Colonic mucosa (tissue), 4 donors: ENCODE measurements around the gene TSHZ2. TPM values are rescaled to one million over a fixed set of nuclear protein-coding genes. Genes with fewer than 3 reads are reported as not detected.

Experiments
- DNase-seq: peaks from one replicate; pipeline ENCODE4 v3.0.0-alpha.2; 2020
- H3K27ac ChIP-seq: fragments of 200-600 bp; one replicate; pipeline ENCODE4 v1.8.0; 2021
- H3K27me3 ChIP-seq: fragments of 200-600 bp; one replicate; pipeline ENCODE4 v1.8.0; 2021
- H3K36me3 ChIP-seq: fragments of 200-600 bp; one replicate; pipeline ENCODE4 v1.8.0; 2021
- H3K4me1 ChIP-seq: fragments of 200-600 bp; one replicate; pipeline ENCODE4 v1.8.0; 2021; ENCODE audit warnings: mild to moderate bottlenecking
- H3K4me3 ChIP-seq: fragments of 200-600 bp; one replicate; pipeline ENCODE4 v1.8.0; 2021
- H3K9ac ChIP-seq, 2 donors: one replicate each; pipeline ENCODE4 v1.7.0; 2013; ENCODE audit warnings: control low read depth in 2 of 2, low read depth in 2 of 2, low read length in 2 of 2
- H3K9me3 ChIP-seq: fragments of 200-600 bp; one replicate; pipeline ENCODE4 v1.8.0; 2021
- intact Hi-C: fragments of 100-400 bp; cut with DNase I; formaldehyde crosslinking; loops from one replicate; pipeline ENCODE4 v1.14.1; 2022
- total RNA-seq, 2 donors: library from RNA; stranded (reverse); fragmentation: NEBNext Ultra II Directional in 1 of 2; extraction: Animal tissue kit (Norgen Biotek cat#: 25700) in 1 of 2; gene quantifications; one replicate each; pipeline ENCODE4 v1.2.1, GENCODE V29; 2021
- TF ChIP-seq, protein P1 (sequence below): fragments of 200-600 bp; IDR thresholded peaks from one replicate; pipeline ENCODE4 v1.8.0; 2022; ENCODE audit warnings: antibody characterized with exemption, mild to moderate bottlenecking
- donor health status: healthy.
- donor health status: DM: no; HTN: no; CAD: no.
- donor health status: DM: no; HTN: no; CAD: no.

TSHZ2 gene
- total RNA-seq, 2 donors from 2014 or later = 2.1 to 3.1 TPM

DNA sequence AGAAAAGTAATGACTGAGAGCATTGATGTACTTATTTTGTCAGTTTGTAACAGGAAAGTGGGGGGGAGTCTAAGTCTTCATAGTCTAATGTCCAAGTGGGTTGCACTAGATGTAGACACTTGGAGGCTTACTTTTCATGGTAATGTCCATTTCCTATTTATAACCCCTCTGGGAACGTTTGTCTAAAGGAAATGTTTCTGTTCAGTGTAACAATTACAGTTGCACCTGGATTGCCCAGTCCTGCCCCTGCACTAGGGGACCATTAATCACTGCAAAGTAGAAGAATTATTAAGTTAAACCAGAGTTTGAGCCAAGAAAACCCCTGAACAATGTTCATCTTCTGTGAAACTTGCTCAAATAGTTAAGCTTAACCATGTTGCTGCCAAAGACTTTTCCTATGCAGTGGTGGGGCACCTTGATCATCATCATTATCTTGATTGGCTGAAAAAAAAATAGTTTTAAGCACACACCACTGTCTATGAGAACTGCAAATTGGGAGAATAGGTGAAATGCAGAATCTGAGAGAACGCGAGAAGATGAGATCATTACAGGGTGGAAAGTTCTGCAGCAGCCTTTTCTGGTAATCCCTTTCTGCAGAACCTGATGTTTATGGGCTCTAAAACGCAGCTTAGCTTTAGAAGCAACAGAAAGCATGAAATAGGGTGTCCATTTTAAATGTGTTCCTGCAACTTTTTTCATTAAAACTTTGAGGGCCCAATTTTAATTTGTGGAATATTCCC is 515.5 kb downstream of the TSHZ2 start:
- H3K27ac ChIP-seq = no peak overlapping the region
- intact Hi-C loops = no loop called here
- TF ChIP-seq, protein P1, sequence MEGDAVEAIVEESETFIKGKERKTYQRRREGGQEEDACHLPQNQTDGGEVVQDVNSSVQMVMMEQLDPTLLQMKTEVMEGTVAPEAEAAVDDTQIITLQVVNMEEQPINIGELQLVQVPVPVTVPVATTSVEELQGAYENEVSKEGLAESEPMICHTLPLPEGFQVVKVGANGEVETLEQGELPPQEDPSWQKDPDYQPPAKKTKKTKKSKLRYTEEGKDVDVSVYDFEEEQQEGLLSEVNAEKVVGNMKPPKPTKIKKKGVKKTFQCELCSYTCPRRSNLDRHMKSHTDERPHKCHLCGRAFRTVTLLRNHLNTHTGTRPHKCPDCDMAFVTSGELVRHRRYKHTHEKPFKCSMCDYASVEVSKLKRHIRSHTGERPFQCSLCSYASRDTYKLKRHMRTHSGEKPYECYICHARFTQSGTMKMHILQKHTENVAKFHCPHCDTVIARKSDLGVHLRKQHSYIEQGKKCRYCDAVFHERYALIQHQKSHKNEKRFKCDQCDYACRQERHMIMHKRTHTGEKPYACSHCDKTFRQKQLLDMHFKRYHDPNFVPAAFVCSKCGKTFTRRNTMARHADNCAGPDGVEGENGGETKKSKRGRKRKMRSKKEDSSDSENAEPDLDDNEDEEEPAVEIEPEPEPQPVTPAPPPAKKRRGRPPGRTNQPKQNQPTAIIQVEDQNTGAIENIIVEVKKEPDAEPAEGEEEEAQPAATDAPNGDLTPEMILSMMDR = no peak
- no peak overlapping the region for H3K9ac ChIP-seq
- no peak overlapping the region for H3K4me3 ChIP-seq
- H3K36me3 ChIP-seq = no peaks in the 10 kb centered on the region
- H3K4me1 ChIP-seq = no peaks in the 10 kb centered on the region
- no peaks in the 10 kb centered on the region for H3K9me3 ChIP-seq
- no peaks in the 10 kb centered on the region for H3K27me3 ChIP-seq
- no peak for DNase-seq

DNA sequence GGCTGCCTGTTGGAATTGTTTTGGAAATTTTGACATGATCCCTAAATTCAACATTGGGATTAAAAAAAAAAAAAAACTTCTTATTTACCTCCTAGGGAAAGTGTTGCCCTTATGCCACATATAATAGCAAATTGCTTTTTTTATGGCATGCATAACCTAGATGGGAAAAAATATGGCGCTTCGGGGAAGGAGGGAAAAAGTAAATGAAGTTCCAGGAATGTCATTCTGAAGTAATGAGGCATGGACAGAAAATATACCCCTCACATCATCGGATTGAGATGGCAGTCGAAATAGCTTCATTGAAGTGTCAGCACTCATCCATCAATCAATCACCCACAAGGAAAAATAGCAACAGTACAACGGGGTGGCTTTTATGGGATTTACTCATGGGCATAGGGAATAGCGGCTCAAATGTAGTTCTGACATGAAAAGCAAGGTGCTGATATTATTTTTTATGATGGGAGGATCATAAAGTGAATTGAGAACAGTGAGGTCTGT is 516.7 kb downstream of the TSHZ2 start:
- TF ChIP-seq, protein P1 = no peak
- H3K4me3 ChIP-seq = no peak overlapping the region
- no peak for DNase-seq
- no peaks in the 10 kb centered on the region for H3K36me3 ChIP-seq
- intact Hi-C loops = no loop called here
- H3K4me1 ChIP-seq = no peaks in the 10 kb centered on the region
- H3K9ac ChIP-seq = no peak overlapping the region
- H3K27me3 ChIP-seq = no peaks in the 10 kb centered on the region
- H3K9me3 ChIP-seq = no peaks in the 10 kb centered on the region
- H3K27ac ChIP-seq = no peak overlapping the region

DNA sequence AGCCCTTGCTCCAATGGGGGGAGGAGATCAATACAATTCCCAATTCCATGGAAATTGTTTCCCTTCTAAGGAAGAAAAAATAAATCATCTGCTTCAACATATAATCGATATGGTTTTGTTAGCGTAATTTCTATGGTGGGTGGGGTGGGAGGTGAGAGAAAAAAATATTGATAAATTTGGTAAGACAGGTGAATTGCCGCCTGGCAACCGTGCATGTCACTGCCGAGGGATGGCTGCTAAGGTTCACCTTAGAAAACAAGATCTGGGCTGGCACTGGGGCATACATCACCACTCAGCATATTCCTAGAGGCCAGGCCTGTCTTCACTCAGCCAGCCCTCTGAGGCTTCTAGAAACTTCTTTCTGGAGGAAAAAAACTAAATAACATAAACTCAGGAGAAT is 517.4 kb downstream of the TSHZ2 start:
- no peak overlapping the region for H3K4me3 ChIP-seq
- DNase-seq = no peak
- H3K36me3 ChIP-seq = no peaks in the 10 kb centered on the region
- TF ChIP-seq, protein P1 = no peak
- H3K9ac ChIP-seq = no peak overlapping the region
- H3K9me3 ChIP-seq = no peaks in the 10 kb centered on the region
- no peaks in the 10 kb centered on the region for H3K27me3 ChIP-seq
- intact Hi-C loops = no loop called here
- H3K27ac ChIP-seq = no peak overlapping the region
- H3K4me1 ChIP-seq = no peaks in the 10 kb centered on the region

DNA sequence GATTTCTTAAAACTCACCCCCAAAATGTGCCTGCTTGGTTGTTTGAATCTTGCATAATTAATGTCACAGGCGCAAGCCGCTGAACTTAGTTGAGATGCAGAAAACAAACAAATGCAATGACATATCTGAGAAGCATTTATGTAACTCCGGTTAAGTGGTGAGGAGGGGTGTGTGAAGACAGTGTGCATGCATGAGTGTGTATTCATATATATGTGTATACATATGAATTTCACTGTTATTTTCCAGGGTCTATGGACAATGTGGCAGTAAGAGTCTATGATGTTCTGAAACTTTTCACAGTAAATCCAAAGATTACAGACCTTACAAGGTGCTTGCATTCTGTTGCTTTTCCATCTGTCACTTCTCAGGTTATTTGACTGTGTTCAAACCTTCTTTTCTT is 518.5 kb downstream of the TSHZ2 start:
- no peak for DNase-seq
- TF ChIP-seq, protein P1 = no peak
- intact Hi-C loops = no loop called here

DNA sequence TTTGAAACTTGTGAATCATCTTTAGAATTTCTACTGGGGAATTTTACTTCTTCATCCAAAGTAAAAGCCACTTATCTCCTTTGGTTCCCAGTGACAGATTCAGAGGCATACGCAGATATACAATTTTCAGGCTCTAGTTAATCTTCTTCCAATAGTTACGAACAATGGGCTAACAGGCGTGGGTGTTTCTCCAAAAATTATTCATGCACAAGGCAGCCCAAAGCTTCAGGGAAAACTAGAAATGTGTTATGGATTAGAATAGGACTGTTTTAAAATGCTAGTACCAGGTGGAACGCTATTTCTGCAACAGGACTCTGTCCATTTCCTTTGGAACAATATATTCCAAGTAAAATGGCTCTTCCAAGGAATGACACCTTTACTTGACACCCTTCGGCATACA is 519.3 kb downstream of the TSHZ2 start:
- intact Hi-C loops = no loop called here
- Histone ChIP-seq H3K4me3 (no peak overlapping the region), H3K4me1 (no peaks in the 10 kb centered on the region), H3K9ac (no peak overlapping the region), H3K36me3 (no peaks in the 10 kb centered on the region), H3K27me3 (no peaks in the 10 kb centered on the region), H3K27ac (no peak overlapping the region), H3K9me3 (no peaks in the 10 kb centered on the region)
- TF ChIP-seq, protein P1 = no peak
- no peak for DNase-seq

More for the DNA sequence above, 518.5 kb downstream of the TSHZ2 start:
- H3K27ac ChIP-seq = no peak overlapping the region
- H3K9me3 ChIP-seq = no peaks in the 10 kb centered on the region
- no peak overlapping the region for H3K4me3 ChIP-seq
- no peaks in the 10 kb centered on the region for H3K36me3 ChIP-seq
- no peaks in the 10 kb centered on the region for H3K4me1 ChIP-seq
- H3K27me3 ChIP-seq = no peaks in the 10 kb centered on the region
- H3K9ac ChIP-seq = no peak overlapping the region
